GM13976 (cell line): Measurements from ENCODE around the gene ESPN.

Experiments used
- DNase-seq: peaks from one replicate; pipeline ENCODE4 v3.0.0; 2012; ENCODE audit warnings: low spot score
- in situ Hi-C: fragments of 300-500 bp; cut with MboI; formaldehyde crosslinking; loops from one replicate; pipeline ENCODE4 v1.12.0; 2022; ENCODE audit warnings: low sequenced_read_pairs, mixed read lengths, inconsistent platforms; ENCODE audit not compliant: unreplicated experiment
- TF ChIP-seq, protein P1 (sequence below): IDR thresholded peaks from 2 replicates; pipeline ENCODE4 v1.5.1; 2012; ENCODE audit warnings: borderline replicate concordance, mild to moderate bottlenecking; ENCODE audit not compliant: insufficient read depth; ENCODE audit errors: extremely low read depth, missing control alignments, control extremely low read depth

ESPN gene

GRCh38 chr1:6424619-6425593 lies at the start of gene ESPN:
ESPN (plus strand) TSS chr1:6424776; CDS start chr1:6424956, 180 bp downstream.
- TF ChIP-seq, protein P1, sequence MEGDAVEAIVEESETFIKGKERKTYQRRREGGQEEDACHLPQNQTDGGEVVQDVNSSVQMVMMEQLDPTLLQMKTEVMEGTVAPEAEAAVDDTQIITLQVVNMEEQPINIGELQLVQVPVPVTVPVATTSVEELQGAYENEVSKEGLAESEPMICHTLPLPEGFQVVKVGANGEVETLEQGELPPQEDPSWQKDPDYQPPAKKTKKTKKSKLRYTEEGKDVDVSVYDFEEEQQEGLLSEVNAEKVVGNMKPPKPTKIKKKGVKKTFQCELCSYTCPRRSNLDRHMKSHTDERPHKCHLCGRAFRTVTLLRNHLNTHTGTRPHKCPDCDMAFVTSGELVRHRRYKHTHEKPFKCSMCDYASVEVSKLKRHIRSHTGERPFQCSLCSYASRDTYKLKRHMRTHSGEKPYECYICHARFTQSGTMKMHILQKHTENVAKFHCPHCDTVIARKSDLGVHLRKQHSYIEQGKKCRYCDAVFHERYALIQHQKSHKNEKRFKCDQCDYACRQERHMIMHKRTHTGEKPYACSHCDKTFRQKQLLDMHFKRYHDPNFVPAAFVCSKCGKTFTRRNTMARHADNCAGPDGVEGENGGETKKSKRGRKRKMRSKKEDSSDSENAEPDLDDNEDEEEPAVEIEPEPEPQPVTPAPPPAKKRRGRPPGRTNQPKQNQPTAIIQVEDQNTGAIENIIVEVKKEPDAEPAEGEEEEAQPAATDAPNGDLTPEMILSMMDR, result no peak
- in situ Hi-C loops, result no loop called here
- peak; percentile 78 for DNase-seq

- no peak for DNase-seq
- TF ChIP-seq, protein P1, result no peak
- in situ Hi-C loops, result no loop called here
Measured at GRCh38 chr1:6378096-6378746, 46.4 kb upstream of the ESPN start.

GRCh38 chr1:6380037-6380436 lies 44.5 kb upstream of the ESPN start:
- in situ Hi-C loops, result no loop called here
- no peak for DNase-seq
- TF ChIP-seq, protein P1, result no peak

- in situ Hi-C loops, result no loop called here
- TF ChIP-seq, protein P1, result no peak
- DNase-seq, result no peak
Measured at GRCh38 chr1:6384135-6384534, 40.4 kb upstream of the ESPN start.

- in situ Hi-C loops, result no loop called here
- no peak for DNase-seq
- TF ChIP-seq, protein P1, result no peak
Measured at GRCh38 chr1:6384962-6385361, 39.6 kb upstream of the ESPN start.

DNA sequence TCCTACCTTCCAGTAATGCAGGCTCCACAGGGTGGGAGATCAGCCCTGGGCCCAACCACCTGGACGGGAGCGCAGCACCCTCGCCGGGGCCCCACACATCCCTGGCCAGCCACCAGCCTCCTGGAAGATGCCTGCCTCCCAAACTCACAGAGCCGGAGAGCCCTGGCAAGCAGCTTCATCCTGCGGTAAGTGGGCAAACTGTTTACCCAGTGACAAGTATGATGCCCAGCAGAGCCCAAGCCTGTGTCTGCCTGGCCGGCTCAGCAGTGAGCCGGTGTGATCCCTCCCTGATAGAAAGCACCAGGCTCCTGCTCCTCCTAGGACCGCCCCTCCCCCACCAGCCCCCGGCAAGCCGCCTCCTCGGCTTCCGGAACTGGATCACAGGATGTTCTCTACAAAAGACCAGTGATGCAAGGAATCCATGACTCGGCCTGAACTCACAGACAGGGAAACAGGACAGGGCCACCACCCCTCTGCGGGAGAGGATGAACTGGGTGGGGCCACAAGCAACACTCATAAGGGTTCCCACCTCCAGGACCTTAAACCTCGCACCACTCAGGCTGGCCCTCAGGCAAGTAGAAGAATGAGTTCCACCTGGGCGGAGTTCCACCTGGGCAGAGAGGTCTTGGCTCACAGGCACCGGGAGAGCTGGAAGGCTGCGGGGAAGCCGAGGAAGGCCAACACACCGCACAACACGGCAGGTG lies 38.9 kb upstream of the ESPN start:
- TF ChIP-seq, protein P1, result no peak
- in situ Hi-C loops, result no loop called here
- DNase-seq, result no peak
